GM12865 (cell line): Measurements from ENCODE around the gene SH3BGRL2.
"Not testable (repeated sequence)": the region's sequence is repeated elsewhere in the genome, so short reads cannot be mapped to it uniquely, and the experiment has no call there.

Source experiments
- DNase-seq: peaks from one replicate; pipeline ENCODE4 v3.0.0; 2010; ENCODE audit warnings: low read depth
- H3K4me3 ChIP-seq: 2 replicates; pipeline ENCODE4 v1.5.1; 2011; ENCODE audit warnings: mild to moderate bottlenecking, low read depth, low read length, control low read depth
- TF ChIP-seq, protein P1 (sequence below): IDR thresholded peaks from 2 replicates; pipeline ENCODE4 v1.5.1; 2011; ENCODE audit warnings: low read length, control low read depth, low read depth, inconsistent platforms; ENCODE audit not compliant: insufficient read depth; ENCODE audit errors: missing control alignments

Gene SH3BGRL2

DNA sequence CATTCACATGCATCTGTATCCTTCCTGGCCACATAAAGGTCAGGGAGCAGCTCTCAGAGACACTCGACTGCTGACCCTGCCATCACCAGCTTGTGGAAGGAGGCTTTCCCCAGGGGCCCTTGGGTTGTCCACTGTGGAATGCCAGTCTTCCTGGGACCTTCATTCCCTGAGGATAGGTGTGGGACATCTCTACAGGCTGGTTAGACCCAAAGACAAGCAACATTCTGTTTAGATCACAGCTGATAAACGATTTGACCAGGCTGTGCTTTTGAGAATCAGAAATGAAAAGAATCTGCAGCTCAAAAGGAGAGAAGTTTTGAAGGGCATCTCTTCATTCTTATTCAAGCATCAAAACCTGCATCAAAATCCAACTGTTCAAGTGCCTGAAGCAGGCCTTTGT is 18.2 kb upstream of the SH3BGRL2 start:
- DNase-seq = no peak
- H3K4me3 ChIP-seq = no peak overlapping the region
- TF ChIP-seq, protein P1, sequence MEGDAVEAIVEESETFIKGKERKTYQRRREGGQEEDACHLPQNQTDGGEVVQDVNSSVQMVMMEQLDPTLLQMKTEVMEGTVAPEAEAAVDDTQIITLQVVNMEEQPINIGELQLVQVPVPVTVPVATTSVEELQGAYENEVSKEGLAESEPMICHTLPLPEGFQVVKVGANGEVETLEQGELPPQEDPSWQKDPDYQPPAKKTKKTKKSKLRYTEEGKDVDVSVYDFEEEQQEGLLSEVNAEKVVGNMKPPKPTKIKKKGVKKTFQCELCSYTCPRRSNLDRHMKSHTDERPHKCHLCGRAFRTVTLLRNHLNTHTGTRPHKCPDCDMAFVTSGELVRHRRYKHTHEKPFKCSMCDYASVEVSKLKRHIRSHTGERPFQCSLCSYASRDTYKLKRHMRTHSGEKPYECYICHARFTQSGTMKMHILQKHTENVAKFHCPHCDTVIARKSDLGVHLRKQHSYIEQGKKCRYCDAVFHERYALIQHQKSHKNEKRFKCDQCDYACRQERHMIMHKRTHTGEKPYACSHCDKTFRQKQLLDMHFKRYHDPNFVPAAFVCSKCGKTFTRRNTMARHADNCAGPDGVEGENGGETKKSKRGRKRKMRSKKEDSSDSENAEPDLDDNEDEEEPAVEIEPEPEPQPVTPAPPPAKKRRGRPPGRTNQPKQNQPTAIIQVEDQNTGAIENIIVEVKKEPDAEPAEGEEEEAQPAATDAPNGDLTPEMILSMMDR = no peak

DNA sequence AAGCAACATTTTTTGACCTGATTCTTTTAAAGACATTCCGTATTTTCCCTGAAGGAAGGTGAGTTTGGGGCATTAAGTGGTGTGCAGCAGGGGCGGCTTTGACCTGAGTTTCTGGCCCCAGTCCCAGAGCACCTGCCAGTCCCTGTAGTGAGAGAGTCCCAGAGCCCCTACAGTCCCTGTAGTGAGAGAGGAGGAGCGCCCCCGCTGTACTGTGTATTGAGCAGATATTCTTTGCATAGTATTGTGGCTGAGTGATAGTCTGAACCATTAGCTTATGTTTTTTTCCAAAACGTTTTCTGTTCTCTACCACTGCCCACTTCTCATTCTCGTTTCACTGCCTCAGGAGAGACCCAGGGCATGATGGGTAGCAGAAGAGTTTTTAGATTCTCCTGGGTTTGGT is 17.2 kb upstream of the SH3BGRL2 start:
- TF ChIP-seq, protein P1 = no peak
- DNase-seq = no peak
- no peak overlapping the region for H3K4me3 ChIP-seq

DNA sequence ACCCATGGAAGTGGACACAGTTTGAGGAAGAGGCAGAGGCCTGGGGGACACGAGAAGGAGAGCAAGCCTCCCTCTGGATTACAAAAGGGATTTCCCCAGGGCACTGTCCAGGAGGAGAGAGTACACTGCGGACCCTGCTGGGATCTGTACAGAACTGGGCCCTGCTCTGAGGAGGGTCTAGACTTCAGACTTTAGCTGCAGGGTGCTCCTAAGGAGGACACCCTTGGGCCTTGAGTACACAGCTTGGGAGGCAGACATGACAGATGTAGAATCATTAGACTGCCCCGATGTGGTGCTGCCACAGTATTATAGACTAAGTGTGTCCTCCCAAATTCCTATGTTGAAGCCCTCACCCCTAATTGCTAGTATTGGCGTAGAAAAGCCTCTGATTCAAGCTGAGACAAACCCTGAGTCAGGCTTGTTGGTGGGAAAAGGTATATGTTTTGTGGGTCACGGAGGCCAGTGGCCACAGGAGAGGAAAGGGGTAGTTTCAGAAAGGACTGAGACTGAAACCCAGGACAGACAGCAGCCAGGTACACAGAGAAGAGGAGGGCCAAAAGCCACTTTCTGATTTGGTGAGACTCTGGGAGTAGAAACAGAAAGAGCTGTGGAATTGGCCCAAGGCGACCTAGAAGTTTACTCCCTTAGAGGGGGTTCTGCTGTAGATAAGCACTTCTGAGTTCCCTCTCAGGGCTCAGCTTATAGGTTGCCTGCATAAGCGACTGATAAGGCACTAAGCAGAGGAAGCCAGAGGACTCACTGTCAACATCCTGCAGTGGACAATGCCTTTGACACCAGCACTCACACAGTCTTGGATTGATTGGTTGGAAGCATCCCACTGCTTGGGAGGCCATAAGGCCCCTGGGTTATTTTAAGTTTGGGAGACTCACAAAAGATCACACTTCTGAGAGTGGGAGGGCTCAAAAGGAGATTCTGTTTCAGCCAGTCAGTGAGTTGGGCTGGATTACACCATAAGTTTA is 16.5 kb upstream of the SH3BGRL2 start:
- TF ChIP-seq, protein P1 = no peak
- peak; percentile 75 for DNase-seq
- H3K4me3 ChIP-seq = no peak overlapping the region

DNA sequence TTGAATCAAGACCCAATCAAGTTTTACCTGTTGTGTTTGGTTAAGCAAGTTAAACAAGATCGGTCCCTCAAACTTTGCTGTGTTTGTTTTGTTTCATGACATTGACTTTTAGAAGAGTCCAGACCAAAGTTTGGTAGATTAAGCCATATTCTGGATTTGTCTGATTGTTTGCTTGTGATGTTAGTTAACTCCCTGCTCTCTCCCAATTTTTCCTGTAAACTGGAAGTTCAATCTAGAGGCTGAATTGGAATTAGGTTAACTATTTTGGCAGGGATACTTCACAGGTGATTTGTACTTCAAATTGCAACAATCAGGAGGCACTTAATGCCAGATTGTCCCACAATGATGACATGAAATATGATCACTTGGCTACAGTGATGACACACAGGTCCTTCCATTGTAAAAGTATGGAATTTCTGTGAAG is 13.6 kb upstream of the SH3BGRL2 start:
- TF ChIP-seq, protein P1 = no peak
- H3K4me3 ChIP-seq = no peak overlapping the region
- no peak for DNase-seq

DNA sequence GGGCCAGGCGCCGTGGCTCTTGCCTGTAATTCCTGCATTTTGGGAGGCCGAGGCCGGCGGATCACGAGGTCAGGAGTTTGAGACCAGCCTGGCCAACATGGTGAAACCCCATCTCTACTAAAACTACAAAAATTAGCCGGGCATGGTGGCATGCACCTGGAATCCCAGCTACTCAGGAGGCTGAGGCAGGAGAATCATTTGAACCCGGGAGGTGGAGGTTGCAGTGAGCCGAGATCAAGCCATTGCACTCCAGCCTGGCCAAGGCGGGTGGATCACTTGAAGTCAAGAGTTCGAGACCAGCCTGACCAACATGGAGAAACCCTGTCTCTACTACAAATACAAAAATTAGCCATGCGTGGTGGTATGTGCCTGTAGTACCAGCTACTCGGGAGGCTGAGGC is 12.7 kb upstream of the SH3BGRL2 start:
- DNase-seq, H3K4me3 ChIP-seq: not testable (repeated sequence)

DNA sequence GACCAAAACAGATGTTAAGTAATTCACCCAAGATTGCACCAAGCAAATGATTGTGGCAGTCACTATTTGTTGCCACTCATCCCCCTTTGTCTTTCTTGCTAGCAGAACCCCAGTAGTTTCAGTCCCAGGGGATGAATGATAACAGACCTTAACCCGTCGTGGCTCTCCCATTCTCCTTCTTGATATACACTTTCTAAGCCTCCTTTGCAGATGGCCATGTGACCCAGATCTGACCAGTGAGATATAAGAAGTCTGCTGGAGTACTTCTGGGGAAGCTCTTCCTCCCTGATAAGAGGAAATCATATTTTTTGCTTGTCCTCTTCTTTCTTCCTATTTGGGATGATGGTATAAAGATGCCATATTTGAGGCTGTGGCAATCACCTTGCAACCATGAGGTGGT is 9.6 kb upstream of the SH3BGRL2 start:
- TF ChIP-seq, protein P1 = no peak
- no peak for DNase-seq
- H3K4me3 ChIP-seq = no peak overlapping the region

DNA sequence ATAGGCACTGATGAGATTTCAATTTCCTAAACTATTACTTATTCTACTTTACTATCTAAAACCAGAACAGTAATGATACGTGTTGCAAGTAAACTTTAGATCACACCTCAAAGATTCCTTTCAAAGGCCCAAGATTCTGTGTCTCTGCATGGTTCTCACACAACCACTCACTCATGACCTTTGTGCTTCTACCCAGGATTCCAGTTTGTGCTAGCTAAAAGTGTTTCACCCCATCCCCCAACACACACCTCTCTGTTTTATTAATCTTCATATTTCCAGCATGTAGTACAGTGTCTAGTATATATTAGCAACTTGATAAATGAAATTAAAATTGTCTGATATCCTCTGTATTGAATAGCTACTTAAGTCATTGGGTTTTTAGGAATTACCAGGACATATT is 8.8 kb upstream of the SH3BGRL2 start:
- no peak for DNase-seq
- TF ChIP-seq, protein P1 = no peak
- H3K4me3 ChIP-seq = no peak overlapping the region
